ENCODE measurements around the gene CLPTM1.
"Not testable (repeated sequence)": the region's sequence is repeated elsewhere in the genome, so short reads cannot be mapped to it uniquely, and the experiment has no call there.

Gene CLPTM1

DNA sequence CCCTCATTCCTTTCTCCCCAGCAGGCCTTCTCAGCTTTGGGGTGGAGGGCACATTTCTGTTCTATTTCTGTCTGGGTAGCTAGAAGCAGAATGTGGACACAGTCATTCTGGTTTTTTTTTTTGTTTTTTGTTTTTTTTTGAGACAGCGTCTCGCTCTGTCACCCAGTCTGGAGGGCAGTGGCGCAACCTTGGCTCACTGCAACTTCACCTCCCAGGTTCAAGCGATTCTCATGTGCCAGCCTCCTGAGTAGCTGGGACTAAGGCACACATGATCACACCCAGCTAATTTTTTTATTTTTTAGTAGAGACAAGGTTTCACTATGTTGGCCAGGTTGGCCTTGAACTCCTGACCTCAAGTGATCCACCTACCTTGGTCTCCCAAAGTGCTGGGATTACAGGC lies 20.3 kb downstream of the CLPTM1 start:
- DNase-seq: no peak

DNA sequence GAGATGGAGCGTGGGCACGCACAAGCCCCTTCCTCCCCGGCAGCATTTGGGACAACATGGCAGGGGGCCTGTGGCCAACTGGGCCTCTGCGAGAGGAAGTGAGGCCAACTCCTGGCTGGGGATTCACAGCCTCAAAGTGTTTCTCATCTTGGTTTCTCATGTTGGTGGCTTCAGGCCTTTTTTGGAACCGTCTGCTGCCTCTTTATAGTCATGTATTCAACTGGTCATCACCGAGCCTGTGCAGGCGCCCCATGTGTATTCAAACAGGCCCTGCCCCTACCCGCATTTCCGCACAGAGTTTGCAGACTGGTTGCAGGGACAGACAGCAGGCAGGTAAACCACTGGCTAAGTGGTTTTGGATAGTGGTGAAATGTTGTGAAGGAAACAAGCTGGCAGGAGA lies 28.8 kb downstream of the CLPTM1 start:
- DNase-seq: no peak

DNA sequence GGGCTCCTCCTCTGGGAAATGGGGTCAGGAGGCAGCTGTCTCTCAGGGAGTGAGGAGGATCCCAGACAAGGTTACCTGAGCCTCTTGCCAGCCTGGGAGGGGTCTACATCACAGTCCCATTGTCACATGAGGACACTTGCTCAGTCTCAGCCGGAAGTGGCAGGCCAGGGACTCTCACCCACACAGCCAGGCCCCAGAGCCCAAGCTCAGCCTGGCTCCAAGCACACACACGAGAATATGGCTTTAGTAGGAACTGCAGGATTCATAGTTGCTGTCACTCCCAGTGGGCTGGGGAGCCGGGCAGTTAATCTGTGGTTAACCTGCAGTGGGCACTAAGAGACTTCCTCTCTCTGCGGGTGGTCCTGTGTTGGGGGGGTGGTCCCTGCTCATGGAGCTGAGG lies 30.3 kb downstream of the CLPTM1 start:
- DNase-seq: no peak

DNA sequence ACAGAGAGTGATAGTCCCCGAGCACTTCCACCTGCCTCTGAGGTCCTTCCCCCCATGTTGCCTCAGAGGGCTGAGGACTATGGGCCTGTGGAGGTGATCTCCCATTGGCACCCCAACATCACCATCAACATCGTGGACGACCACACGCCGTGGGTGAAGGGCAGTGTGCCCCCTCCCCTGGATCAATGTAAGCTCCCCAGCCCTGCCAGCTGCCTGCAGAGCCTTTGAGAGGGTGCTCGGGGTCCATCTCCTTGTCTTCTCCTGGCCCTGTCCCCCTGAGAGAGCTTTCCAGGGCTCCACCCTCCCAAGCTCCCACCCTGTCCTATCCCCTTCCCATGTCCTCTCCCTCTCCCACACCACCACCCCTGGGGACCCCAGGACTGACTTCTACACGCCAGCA lies 31.2 kb downstream of the CLPTM1 start:
- DNase-seq: no peak

DNA sequence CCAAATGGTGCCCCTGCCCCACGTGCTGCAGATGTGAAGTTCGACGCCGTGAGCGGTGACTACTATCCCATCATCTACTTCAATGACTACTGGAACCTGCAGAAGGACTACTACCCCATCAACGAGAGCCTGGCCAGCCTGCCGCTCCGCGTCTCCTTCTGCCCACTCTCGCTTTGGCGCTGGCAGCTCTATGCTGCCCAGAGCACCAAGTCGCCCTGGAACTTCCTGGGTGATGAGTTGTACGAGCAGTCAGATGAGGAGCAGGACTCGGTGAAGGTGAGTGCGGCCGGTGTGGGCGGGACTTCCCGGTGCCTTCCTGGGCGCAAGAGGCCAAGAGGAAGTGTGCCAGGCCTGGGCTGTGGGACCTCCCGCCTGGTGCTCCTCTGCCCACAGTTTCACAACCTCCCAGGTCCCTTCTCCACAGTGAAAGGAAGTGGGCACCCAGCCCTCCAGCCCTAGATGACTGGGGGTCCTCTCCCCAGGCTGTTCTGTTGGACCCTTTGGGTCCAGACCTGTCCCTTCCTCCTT lies 32.0 kb downstream of the CLPTM1 start:
- DNase-seq: no peak

DNA sequence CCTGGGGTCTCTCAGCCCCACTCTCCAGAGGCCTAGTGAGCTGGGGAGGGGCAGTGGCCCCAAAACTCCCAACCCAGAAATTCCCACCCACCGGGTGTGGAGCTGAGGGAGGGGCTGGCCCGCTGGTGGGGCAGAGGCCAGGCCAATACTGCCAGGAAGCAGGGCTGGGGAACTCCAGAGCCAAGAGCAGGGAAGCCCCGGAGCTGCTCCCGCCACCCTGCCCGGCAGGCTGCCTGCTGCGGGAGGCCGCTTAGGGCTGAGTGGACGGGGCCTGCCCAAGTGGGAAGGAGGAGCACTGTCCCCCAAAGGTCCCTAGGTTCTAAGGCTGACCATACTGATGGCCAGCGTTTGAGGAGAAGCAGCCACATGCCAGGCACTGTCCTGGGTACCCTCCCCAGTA lies 33.1 kb downstream of the CLPTM1 start:
- no peak for DNase-seq

DNA sequence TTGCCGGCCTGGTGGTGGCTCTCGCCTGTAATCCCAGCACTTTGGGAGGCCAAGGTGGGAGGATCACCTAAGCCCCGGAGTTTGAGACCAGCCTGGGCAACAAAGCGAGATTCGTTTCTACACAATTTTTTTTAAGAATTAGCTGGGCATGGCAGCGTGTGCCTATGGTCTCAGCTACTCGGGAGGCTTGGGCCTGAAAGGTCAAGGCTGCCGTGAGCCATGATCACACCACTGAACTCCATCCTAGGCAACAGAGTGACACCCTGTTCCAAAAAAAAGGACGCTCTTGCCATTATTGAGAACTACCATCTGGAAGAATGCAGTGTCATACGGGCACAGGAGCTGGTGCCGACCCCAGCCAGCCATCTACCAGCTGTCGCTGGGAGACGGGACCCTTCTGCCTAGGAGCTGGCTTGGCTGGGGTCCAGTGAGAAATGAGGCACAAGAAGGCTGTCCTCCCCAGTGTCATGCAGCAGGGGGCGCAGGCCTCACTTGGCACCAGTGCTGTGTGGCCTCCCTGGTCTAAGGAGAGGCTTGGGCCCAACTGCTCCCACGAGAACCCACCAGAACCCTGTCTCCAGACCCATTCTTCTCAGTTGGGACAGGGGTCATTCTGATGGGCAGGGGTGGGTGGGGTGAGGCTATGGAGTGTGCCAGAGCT lies 33.8 kb downstream of the CLPTM1 start:
- no peak for DNase-seq

DNA sequence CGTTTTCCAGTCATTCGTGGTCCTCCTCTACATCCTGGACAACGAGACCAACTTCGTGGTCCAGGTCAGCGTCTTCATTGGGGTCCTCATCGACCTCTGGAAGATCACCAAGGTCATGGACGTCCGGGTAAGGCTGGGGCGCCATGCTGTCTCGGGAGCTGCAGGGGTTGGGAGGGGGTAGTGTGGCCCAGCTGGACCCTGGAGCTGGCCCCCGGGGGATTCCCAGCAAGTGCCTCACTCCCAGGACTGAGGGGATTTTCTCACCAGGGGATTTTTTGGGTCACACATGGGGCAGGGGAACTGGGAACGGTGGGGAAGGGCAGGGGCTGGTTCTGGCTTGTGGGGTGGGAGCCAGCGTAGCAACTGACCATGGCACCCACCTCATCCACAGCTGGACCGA lies 35.3 kb downstream of the CLPTM1 start:
- no peak for DNase-seq

DNA sequence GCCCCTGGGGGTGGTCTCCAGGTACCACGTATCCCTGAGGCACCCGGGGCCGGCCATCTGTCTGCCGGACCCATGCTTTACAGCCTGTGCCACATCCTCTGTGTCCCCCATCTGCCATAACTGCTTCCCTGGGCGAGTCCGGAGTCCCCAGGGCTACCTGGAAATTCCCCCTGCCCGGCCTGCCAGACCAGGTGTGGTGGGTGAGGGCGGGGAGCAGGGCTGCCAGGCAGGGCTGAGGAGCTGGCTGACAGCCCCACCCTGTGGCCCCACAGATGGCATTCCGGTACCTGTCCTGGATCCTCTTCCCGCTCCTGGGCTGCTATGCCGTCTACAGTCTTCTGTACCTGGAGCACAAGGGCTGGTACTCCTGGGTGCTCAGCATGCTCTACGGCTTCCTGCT lies 35.8 kb downstream of the CLPTM1 start:
- no peak for DNase-seq

DNA sequence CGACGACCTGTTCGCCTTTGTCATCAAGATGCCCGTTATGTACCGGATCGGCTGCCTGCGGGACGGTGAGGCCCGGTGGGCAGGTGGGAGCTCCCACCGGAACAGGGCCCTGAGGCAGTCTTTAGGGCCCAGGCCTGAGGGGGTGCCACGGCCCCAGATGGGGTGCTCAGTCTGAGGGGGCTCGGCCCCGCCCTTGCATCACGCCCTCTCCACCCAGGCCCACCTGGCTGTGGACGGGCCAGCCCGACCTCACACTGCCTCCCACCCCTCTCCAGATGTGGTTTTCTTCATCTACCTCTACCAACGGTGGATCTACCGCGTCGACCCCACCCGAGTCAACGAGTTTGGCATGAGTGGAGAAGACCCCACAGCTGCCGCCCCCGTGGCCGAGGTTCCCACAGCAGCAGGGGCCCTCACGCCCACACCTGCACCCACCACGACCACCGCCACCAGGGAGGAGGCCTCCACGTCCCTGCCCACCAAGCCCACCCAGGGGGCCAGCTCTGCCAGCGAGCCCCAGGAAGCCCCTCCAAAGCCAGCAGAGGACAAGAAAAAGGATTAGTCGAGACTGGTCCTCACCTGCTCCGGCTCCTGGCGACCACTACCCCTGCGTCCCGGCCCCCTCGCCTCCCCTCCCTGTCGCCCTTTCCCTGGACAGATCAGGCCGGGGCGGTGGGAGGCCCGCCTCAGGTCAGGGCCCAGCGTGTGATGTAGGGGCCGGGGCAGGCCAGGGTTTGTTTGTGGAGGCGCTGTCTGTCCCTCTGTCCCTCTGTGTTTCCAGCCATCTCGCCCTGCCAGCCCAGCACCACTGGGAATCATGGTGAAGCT lies 37.4 kb downstream of the CLPTM1 start:
- no peak for DNase-seq

DNA sequence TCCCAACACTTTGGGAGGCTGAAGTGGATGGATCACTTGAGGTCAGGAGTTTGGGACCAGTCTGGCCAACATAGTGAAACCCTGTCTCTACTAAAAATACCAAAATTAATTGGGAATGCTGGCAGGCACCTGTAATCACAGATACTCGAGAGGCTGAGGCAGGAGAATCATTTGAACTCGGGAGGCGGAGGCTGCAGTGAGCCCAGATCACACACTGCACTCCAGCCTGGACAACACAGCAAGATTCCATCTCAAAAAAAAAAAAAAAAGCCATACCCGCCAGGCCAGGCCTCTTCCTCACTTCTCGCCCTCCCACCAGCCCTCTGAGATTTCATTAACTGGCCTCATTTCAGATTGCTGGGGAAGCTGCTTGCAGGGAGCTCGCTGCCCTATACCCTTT lies 38.3 kb downstream of the CLPTM1 start:
- no peak for DNase-seq

DNA sequence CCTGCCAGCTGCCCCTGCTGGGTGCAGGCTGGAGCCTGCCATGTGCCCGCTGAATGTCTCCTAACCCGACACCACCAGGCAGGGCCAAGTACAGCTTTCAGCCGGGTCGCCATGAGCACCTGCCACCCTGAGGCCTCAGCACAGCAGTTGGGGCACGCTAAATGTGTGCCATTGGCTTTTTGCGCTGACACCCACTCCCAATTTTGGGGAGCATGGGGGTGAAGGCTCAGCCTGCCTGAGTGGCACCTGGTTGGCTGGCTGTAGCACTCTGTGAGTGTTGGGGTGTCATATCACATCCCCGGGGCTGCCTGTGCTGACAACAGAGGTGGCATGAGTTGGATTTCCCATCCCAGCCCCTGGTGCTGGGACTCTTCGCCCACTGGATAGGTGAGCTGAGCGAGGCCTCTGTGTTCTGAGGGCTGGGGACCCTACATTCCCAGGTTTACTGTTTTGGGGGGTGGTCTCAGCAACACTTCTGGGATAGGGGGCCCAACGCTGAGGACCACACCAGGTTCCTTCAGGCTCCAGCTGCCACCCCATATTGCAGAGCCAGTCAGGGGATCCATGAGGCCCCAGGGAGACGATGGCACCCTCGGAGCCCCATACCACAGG lies 38.9 kb downstream of the CLPTM1 start:
- DNase-seq: no peak

DNA sequence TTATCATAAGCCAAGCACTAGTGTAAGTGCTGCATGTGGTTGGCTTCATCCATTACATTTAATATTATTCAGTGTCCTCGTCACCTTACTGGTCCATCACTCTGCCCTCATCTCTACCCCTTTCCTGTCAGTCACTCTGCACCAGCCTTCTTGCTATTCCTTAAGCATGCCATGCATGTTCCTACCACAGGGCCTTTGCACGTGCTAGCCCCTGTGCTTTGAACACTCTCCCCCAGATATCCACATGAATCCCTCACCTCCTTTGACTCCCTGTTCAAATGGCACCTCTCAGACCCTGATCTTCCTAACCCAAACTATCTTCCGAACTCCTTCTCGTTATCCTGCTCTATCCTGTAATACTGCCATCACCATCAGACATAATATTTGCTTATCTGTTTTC lies 42.8 kb downstream of the CLPTM1 start:
- DNase-seq: no peak

DNA sequence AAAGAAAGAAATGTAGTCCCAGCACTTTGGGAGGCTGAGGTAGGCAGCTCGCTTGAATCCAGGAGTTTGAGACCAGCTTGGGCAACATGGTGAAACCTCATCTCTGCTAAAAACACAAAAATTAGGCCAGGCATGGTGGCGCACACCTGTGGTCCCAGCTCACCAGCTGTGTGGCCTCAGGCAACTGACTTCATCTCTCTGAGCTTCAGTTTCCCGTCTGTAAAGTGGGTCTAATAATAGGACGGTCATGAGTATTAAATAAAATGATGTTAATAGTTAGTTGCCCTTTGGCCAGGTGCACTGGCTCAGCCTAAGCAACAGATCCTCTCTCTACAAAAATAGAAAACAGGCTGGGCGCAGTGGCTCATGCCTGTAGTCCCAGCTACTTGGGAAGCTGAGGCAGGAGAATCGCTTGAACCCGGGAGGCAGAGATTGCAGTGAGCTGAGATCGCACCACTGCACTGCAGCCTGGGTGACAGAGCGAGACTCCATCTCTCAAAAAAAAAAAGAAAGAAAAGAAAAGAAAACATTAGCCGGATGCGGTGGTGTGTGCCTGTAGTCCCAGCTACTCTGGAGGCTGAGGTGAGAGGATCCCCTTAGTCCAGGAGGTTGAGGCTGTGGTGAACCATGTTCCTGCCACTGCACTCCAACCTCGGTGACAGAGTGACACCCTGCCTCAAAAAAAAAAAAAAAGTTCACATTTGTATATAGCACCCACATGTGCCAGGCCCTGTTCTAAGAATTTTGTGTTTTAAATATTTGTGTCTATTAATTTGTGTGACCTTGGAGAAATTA lies 44.1 kb downstream of the CLPTM1 start:
- not testable (repeated sequence) for DNase-seq

DNA sequence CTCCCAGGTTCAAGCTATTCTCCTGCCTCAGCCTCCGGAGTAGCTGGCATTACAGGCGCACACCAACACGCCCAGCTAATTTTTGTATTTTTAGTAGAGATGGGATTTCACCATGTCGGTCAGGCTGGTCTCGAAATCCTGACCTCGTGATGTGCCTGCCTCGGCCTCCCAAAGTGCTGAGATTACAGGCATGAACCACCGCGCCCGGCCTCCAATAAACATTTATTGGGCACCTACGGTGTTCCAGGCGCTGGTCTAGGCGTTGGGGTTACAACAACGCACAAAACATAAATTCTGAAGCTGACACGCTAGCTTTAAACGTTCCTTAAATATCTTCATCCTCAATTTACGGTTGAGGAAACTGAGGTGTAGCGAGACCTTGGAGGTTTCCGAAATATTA lies 45.5 kb downstream of the CLPTM1 start:
- not testable (repeated sequence) for DNase-seq

DNA sequence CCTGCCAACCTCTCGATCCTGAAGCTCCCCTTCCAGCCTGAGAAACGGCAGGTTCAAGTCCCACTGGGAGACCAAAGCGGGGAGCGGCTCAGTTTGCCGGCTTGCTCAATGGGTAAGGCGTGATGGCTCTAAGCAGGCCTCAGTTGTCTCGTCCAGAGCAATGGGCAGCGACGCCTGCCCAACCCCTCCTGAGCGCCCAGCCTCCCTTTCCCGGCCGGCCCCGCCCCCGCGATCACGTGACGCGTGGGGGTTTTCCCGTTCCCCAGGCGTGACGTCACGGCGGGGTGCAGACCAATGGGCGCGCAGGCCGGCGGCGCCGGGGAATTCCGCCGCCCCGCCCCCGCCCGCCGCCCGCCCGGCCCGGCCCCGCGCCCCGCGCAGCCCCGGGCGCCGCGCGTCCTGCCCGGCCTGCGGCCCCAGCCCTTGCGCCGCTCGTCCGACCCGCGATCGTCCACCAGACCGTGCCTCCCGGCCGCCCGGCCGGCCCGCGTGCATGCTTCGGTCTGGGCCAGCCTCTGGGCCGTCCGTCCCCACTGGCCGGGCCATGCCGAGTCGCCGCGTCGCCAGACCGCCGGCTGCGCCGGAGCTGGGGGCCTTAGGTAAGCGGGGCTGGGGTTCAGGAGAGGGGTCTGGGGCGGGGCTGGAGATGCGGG lies 46.0 kb downstream of the CLPTM1 start, which contains the start of gene RELB:
TSS of gene RELB (plus strand) at position 378 of the 653 bp plus-strand sequence. CDS start at position 494, 116 bp downstream.
- peak; percentile 65 for DNase-seq

DNA sequence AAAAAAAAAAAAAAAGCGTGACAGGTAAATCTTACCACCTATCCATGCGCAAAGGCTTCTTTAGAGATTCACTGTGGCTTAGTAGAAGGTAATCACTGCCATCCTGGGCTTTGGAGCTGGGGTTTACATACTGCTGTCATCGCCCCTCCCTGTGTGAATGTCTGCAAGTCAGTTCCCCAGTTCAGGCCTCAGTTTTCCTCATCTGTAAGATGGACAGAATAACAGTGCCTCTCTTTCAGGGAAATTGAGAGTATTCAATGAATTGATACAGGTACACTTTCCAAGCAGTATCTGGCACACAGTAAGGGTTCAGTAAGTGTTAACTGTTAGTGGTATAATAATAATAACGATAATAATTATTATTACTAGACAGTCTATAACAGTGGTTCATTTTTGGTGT lies 48.3 kb downstream of the CLPTM1 start:
- DNase-seq: no peak

DNA sequence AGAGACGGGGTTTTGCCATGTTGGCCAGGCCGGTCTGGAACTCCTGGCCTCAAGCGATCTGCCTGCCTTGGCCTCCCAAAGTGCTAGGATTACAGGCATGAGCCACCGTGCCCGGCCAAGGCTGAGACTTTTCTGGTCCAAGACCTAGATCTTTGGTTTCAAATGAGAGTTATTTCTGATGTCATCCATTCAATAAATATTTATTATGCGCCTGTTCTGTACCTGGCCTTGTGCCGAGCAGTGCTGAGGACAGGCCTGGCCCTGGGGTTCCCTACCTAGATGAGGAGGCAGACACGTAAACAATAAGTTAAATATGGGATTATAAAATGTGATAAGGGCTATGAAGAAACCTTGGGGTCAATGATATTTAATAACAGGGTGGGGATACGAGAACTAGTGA lies 50.6 kb downstream of the CLPTM1 start:
- DNase-seq: no peak

DNA sequence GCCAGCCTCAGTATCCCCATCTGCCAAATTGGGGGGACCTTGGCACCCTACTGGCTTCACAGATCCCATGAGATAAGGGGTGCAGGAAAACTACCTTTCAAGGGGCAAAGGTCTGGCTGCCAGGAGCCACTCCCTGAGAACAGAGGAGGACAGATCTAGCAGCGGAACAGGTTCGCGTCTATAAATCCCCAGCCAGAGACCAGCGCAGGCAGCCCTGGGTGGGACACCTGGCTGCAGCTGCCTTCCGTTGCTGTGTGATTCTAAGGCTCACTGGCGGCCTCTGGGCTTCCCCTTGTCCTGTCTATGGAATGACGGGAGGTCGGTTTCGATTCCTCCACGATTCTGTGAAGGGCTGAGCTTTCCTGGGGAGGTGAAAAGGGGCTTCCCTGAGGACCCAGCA lies 53.4 kb downstream of the CLPTM1 start:
- no peak for DNase-seq

DNA sequence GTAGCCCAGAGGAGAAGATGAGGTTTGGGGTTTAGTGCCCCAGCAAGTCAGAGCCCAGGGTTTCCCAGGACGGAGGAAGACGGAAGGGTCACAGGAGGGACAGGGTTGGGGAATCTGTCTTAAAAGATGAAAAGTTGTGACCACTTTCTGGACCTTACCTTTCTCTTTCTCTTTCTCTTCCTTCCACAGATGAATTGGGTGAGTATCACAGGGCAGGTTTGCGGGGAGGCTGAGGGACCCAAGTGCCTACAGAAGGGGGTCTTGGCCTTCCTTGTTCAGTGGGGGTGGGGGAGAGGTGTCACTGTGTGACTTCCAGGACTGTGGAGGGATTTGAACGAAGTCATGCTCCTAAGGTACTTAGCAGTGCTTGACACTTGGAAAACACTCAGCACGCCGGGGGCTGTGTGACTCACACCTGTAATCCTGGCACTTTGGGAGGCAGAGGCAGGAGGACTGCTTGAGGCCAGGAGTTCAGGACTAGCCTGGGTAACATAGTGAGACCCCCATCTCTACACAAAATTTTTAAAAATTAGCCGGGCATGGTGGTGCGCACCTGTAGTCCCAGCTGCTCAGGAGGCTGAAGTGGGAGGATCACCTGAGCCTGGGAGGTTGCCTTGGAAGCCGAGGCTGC lies 54.6 kb downstream of the CLPTM1 start:
- DNase-seq: no peak

DNA sequence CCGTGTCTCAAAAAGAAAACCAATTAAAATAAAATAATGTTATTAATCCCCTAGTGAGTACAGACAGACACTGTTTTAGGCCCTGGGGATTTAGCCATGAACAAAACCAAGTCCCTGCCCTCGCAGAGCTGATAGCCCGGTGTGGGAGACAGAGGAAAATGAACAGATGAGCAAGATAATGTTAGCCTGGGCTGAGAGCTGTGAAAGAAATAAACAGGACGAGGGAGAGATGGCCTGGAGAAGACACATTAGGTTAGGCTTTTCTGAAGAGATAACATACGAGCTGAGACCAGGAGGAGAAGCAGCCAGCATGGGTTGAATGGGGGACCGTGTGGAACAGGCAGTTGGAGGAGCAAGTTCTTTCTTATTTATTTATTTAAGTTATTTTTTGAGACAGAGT lies 55.1 kb downstream of the CLPTM1 start:
- no peak for DNase-seq

DNA sequence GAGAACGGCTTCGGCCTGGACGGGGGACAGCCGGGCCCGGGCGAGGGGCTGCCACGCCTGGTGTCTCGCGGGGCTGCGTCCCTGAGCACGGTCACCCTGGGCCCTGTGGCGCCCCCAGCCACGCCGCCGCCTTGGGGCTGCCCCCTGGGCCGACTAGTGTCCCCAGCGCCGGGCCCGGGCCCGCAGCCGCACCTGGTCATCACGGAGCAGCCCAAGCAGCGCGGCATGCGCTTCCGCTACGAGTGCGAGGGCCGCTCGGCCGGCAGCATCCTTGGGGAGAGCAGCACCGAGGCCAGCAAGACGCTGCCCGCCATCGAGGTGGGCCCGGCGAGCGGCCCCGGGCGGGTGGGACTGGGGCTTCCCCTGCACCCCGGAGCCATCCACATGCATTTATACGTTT lies 56.8 kb downstream of the CLPTM1 start:
- DNase-seq: no peak
